ENCODE measurements around the gene POU3F3.

The POU3F3 gene

DNA sequence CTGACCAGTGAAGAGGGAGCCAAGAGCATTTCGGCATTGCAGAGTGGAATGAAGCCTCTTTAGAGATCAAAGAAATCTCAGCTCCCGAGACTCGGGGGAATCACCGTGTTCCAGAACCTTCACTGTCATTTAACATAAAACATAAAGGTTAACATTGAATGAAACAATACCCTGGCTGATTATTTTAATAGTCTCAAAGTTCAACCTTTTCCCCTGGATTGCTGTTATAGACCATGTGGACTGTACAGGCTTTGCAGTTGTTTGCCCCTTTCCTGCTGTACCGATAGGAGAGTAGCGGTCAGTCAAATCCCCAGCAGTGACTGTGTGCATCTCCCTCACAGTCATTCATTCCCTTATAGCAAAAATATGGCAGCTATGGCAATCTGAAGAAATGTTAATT is 48.4 kb downstream of the POU3F3 start:
- Histone ChIP-seq H3K4me3 (ENCODE audit: severe bottlenecking) (no peak overlapping the region), H3K4me1 (ENCODE audit: insufficient read depth, poor library complexity, severe bottlenecking) (no peaks in the 10 kb centered on the region), H3K27me3 (ENCODE audit: insufficient read depth, poor library complexity, severe bottlenecking) (peaks cover 7% of the 10 kb centered on the region), H3K27ac (ENCODE audit: poor library complexity, severe bottlenecking) (no peak overlapping the region), H3K9me3 (ENCODE audit: severe bottlenecking) (no peaks in the 10 kb centered on the region), H3K36me3 (ENCODE audit: low read depth) (no peaks in the 10 kb centered on the region)
- DNase-seq (ENCODE audit: low spot score) = no peak
- no peak for ATAC-seq (ENCODE audit: low read depth)
- TF ChIP-seq, protein P1, sequence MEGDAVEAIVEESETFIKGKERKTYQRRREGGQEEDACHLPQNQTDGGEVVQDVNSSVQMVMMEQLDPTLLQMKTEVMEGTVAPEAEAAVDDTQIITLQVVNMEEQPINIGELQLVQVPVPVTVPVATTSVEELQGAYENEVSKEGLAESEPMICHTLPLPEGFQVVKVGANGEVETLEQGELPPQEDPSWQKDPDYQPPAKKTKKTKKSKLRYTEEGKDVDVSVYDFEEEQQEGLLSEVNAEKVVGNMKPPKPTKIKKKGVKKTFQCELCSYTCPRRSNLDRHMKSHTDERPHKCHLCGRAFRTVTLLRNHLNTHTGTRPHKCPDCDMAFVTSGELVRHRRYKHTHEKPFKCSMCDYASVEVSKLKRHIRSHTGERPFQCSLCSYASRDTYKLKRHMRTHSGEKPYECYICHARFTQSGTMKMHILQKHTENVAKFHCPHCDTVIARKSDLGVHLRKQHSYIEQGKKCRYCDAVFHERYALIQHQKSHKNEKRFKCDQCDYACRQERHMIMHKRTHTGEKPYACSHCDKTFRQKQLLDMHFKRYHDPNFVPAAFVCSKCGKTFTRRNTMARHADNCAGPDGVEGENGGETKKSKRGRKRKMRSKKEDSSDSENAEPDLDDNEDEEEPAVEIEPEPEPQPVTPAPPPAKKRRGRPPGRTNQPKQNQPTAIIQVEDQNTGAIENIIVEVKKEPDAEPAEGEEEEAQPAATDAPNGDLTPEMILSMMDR (IDR thresholded peaks at IDR 0.05; ENCODE audit: poor library complexity, severe bottlenecking) = no peak
